GM21526 (cell line): ENCODE results near the gene RPS19BP1.

ENCODE experiments used
- ATAC-seq: cut with Tn5 transposase; IDR thresholded peaks from one replicate; pipeline ENCODE4 v1.9.1; 2021; ENCODE audit warnings: moderate library complexity; ENCODE audit not compliant: unreplicated experiment, low FRiP score

Gene RPS19BP1

GRCh38 chr22:39559456-39560105 is 27.0 kb upstream of the RPS19BP1 start:
- no peak for ATAC-seq

GRCh38 chr22:39558950-39559349 is 26.4 kb upstream of the RPS19BP1 start:
- no peak for ATAC-seq

- no peak for ATAC-seq
These were observed 25.7 kb upstream of the RPS19BP1 start for GRCh38 chr22:39558254-39558727.

- no peak for ATAC-seq
These were observed 24.7 kb upstream of the RPS19BP1 start for GRCh38 chr22:39556970-39557841.

GRCh38 chr22:39554151-39554550 is 21.6 kb upstream of the RPS19BP1 start:
- ATAC-seq, result no peak

- no peak for ATAC-seq
These were observed 20.9 kb upstream of the RPS19BP1 start for GRCh38 chr22:39553429-39553828.

- no peak for ATAC-seq
These were observed 15.0 kb upstream of the RPS19BP1 start for GRCh38 chr22:39547587-39547947.

- ATAC-seq, result no peak
These were observed 14.5 kb upstream of the RPS19BP1 start for GRCh38 chr22:39546889-39547586.

GRCh38 chr22:39545386-39546365 is 13.1 kb upstream of the RPS19BP1 start:
- ATAC-seq, result no peak

- no peak for ATAC-seq
These were observed 10.5 kb upstream of the RPS19BP1 start for GRCh38 chr22:39543095-39543494.

- no peak for ATAC-seq
These were observed 5.4 kb upstream of the RPS19BP1 start for GRCh38 chr22:39537975-39538374.

GRCh38 chr22:39536711-39537110 is 4.2 kb upstream of the RPS19BP1 start:
- no peak for ATAC-seq

- ATAC-seq, result no peak
These were observed 3.4 kb upstream of the RPS19BP1 start for GRCh38 chr22:39535831-39536449.

GRCh38 chr22:39535357-39535725 is 2.8 kb upstream of the RPS19BP1 start:
- ATAC-seq, result no peak

GRCh38 chr22:39534591-39535356 is 2.2 kb upstream of the RPS19BP1 start:
- no peak for ATAC-seq

- no peak for ATAC-seq
These were observed 1.6 kb upstream of the RPS19BP1 start for GRCh38 chr22:39534092-39534506.

GRCh38 chr22:39530692-39531331 is 1.7 kb downstream of the RPS19BP1 start:
- no peak for ATAC-seq

- ATAC-seq, result no peak
These were observed 2.4 kb downstream of the RPS19BP1 start for GRCh38 chr22:39530116-39530515.

- ATAC-seq, result no peak
These were observed 3.1 kb downstream of the RPS19BP1 start for GRCh38 chr22:39529487-39529851.
